HL-60 (cell line): ENCODE data around the gene ARL13B.

Experiments used
- POLR2AphosphoS5 ChIP-seq: IDR thresholded peaks from 2 replicates; pipeline ENCODE4 v1.6.1; 2012; ENCODE audit warnings: low read depth
- REST ChIP-seq: IDR thresholded peaks from 2 replicates; pipeline ENCODE4 v1.6.1; 2012; ENCODE audit warnings: low read depth; ENCODE audit not compliant: insufficient replicate concordance
- SPI1 ChIP-seq: IDR thresholded peaks from 2 replicates; pipeline ENCODE4 v1.6.1; 2012; ENCODE audit warnings: low read depth, mild to moderate bottlenecking, borderline replicate concordance
- TF ChIP-seq, protein P1 (sequence below): IDR thresholded peaks from one replicate; pipeline ENCODE4 v1.5.1; 2011; ENCODE audit warnings: low read length, control low read depth, inconsistent platforms; ENCODE audit not compliant: insufficient read depth

DNA sequence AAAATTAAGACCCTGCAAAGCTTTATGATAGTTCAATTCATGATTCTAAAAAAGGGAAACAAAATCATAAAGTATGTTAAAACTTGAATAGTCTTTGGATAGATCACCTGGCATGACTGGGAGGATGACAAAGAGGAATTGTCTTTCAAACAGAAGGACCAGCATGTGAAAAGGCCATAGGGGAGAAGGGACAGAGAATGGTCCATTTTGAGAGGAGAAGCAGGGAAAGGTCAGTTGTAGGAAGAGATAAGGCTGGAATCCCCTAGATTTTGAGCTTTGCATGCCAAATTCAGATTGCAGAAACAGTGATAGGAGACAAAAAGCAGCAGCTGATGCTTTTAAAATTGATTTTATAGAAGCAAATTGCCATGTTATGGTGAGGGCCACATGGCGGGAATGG, 18.9 kb upstream of the ARL13B start:
- TF ChIP-seq, protein P1, sequence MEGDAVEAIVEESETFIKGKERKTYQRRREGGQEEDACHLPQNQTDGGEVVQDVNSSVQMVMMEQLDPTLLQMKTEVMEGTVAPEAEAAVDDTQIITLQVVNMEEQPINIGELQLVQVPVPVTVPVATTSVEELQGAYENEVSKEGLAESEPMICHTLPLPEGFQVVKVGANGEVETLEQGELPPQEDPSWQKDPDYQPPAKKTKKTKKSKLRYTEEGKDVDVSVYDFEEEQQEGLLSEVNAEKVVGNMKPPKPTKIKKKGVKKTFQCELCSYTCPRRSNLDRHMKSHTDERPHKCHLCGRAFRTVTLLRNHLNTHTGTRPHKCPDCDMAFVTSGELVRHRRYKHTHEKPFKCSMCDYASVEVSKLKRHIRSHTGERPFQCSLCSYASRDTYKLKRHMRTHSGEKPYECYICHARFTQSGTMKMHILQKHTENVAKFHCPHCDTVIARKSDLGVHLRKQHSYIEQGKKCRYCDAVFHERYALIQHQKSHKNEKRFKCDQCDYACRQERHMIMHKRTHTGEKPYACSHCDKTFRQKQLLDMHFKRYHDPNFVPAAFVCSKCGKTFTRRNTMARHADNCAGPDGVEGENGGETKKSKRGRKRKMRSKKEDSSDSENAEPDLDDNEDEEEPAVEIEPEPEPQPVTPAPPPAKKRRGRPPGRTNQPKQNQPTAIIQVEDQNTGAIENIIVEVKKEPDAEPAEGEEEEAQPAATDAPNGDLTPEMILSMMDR: no peak
- TF ChIP-seq POLR2AphosphoS5 (no peak), REST (no peak), SPI1 (no peak)
